HEK293 (cell line): ENCODE measurements around the gene SH3RF3.
"Not testable (repeated sequence)": the region's sequence is repeated elsewhere in the genome, so short reads cannot be mapped to it uniquely, and the experiment has no call there.

Source experiments
- CTCF ChIA-PET: fragments of 350-600 bp; formaldehyde crosslinking; extraction: SDS; loops from one replicate; lab custom pipeline; 2021; ENCODE audit warnings: antibody characterized with exemption; lab: Yijun Ruan, JAX
- POLR2A ChIA-PET: fragments of 300-600 bp; formaldehyde crosslinking; extraction: SDS; loops from one replicate; lab custom pipeline; 2020; ENCODE audit warnings: antibody characterized with exemption, inconsistent platforms; lab: Yijun Ruan, JAX
- H3K27ac ChIP-seq: fragments of 200-500 bp; sonication (Bioruptor generic); 2 replicates; pipeline ENCODE4 v1.5.1; 2014; ENCODE audit warnings: low read depth, low read length, control low read depth, inconsistent platforms; ENCODE audit errors: extremely low read depth
- H3K36me3 ChIP-seq, 2 experiments: fragments of 200-500 bp in 1 of 2; sonication (Bioruptor generic) in 1 of 2; 1 replicate in 1 of 2; 2 replicates in 1 of 2; pipeline ENCODE4 v1.5.1; 2014 to 2017; ENCODE audit warnings: inconsistent platforms in 2 of 2, low read length in 2 of 2; ENCODE audit not compliant: control insufficient read depth in 2 of 2, insufficient read depth in 1 of 2
- H3K4me1 ChIP-seq: fragments of 200-500 bp; sonication (Bioruptor generic); 2 replicates; pipeline ENCODE4 v1.5.1; 2014; ENCODE audit warnings: mild to moderate bottlenecking, low read length, inconsistent platforms; ENCODE audit not compliant: control insufficient read depth, insufficient read depth
- H3K4me3 ChIP-seq: 2 replicates; pipeline ENCODE4 v1.5.1; 2011; ENCODE audit warnings: low read depth, mild to moderate bottlenecking, control low read depth, low read length, moderate library complexity
- H3K9me3 ChIP-seq: fragments of 200-500 bp; sonication (Bioruptor generic); 2 replicates; pipeline ENCODE4 v1.5.1; 2014; ENCODE audit warnings: low read depth, low read length, inconsistent platforms; ENCODE audit not compliant: control insufficient read depth, insufficient read depth
- KLF16 ChIP-seq: fragments of 450-650 bp; formaldehyde crosslinking; IDR thresholded peaks from 2 replicates; pipeline ENCODE4 v1.5.1; 2017; ENCODE audit warnings: missing biosample characterization, missing genetic modification characterization
- ZBTB7A ChIP-seq: fragments of 450-650 bp; formaldehyde crosslinking; IDR thresholded peaks from 2 replicates; pipeline ENCODE4 v1.5.1; 2016; ENCODE audit warnings: low read depth, missing biosample characterization, missing genetic modification characterization
- ZNF121 ChIP-seq: fragments of 450-650 bp; formaldehyde crosslinking; IDR thresholded peaks from 2 replicates; pipeline ENCODE4 v1.5.1; 2016; ENCODE audit warnings: missing biosample characterization, missing genetic modification characterization
- ZNF19 ChIP-seq: fragments of 450-650 bp; formaldehyde crosslinking; IDR thresholded peaks from 2 replicates; pipeline ENCODE4; 2016; ENCODE audit warnings: missing biosample characterization, missing genetic modification characterization, low read depth
- ZNF274 ChIP-seq, 2 experiments: fragments of 200-500 bp in 1 of 2; fragments of 450-650 bp in 1 of 2; sonication (Bioruptor generic) in 1 of 2; formaldehyde crosslinking in 1 of 2; IDR thresholded peaks; 2 replicates each; pipeline versions ENCODE4 v1.5.1 to v1.6.1; 2014 to 2016; ENCODE audit warnings: borderline replicate concordance in 1 of 2, inconsistent platforms in 1 of 2, low read length in 1 of 2, missing biosample characterization in 1 of 2, missing genetic modification characterization in 1 of 2
- ZNF335 ChIP-seq: fragments of 450-650 bp; formaldehyde crosslinking; conservative IDR thresholded peaks from 2 replicates; pipeline ENCODE4 v1.5.1; 2016; ENCODE audit warnings: missing biosample characterization, missing genetic modification characterization
- ZNF501 ChIP-seq: fragments of 450-650 bp; formaldehyde crosslinking; IDR thresholded peaks from 2 replicates; pipeline ENCODE4 v1.5.1; 2016; ENCODE audit warnings: missing biosample characterization, missing genetic modification characterization
- ZNF629 ChIP-seq: fragments of 450-650 bp; formaldehyde crosslinking; IDR thresholded peaks from 2 replicates; pipeline ENCODE4 v1.5.1; 2017; ENCODE audit warnings: missing biosample characterization, missing genetic modification characterization
- ZNF701 ChIP-seq: fragments of 450-650 bp; formaldehyde crosslinking; IDR thresholded peaks from 2 replicates; pipeline ENCODE4 v1.5.1; 2016; ENCODE audit warnings: missing biosample characterization, missing genetic modification characterization
- ZNF707 ChIP-seq: fragments of 450-650 bp; formaldehyde crosslinking; IDR thresholded peaks from 2 replicates; pipeline ENCODE4 v1.5.1; 2016; ENCODE audit warnings: missing biosample characterization, missing genetic modification characterization
- ZNF768 ChIP-seq: fragments of 450-650 bp; formaldehyde crosslinking; IDR thresholded peaks from 2 replicates; pipeline ENCODE4 v1.5.1; 2018; ENCODE audit warnings: missing biosample characterization, mild to moderate bottlenecking, missing genetic modification characterization
- TF ChIP-seq, protein P1 (sequence below): fragments of 450-650 bp; formaldehyde crosslinking; IDR thresholded peaks from 2 replicates; pipeline ENCODE4 v1.5.1; 2016; ENCODE audit warnings: missing biosample characterization, missing genetic modification characterization
- TF ChIP-seq, protein P2 (sequence below): fragments of 450-650 bp; formaldehyde crosslinking; conservative IDR thresholded peaks from 2 replicates; pipeline ENCODE4 v1.5.1; 2016; ENCODE audit warnings: low read depth, missing biosample characterization, missing genetic modification characterization
- TF ChIP-seq, protein P3 (sequence below): fragments of 450-650 bp; IDR thresholded peaks from 2 replicates; pipeline ENCODE4 v1.5.1; 2018; ENCODE audit warnings: missing biosample characterization, mild to moderate bottlenecking, missing genetic modification characterization
- TF ChIP-seq, protein P4 (sequence below): sonication (generic); formaldehyde crosslinking; IDR thresholded peaks from 2 replicates; pipeline ENCODE4 v1.8.1; 2022; ENCODE audit warnings: mild to moderate bottlenecking, moderate library complexity, missing genetic modification reagents

SH3RF3 gene

DNA sequence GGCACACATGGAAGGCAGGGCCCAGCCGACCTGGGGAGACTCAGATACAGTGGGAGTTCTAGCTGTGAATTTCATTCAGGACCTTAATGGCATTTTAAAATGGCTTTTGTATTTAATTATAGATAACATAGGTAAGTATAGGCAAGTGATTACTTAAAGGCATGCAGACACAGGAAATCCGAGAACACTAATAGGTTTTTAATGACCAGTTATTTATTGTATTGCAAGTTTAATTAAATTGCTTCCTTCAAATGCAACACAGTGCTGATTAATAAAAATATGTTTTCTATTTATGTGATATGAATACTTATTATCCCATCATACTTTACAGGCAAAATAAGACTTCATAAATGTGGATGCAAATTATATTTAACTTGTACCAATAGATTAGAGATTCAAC is 19.7 kb upstream of the SH3RF3 start:
- H3K4me3 ChIP-seq: no peak overlapping the region
- H3K9me3 ChIP-seq: no peaks in the 10 kb centered on the region
- TF ChIP-seq ZNF629 (tag by site-specific recombination): no peak
- TF ChIP-seq ZBTB7A (tag by site-specific recombination): no peak
- TF ChIP-seq ZNF274 (IDR thresholded peaks at IDR 0.05; ENCODE audit: low read length): no peak
- TF ChIP-seq ZNF274 (tag by site-specific recombination; IDR thresholded peaks at IDR 0.05; ENCODE audit: borderline replicate concordance): no peak
- TF ChIP-seq ZNF707 (tag by site-specific recombination): no peak
- TF ChIP-seq ZNF121: no peak
- TF ChIP-seq ZNF335 (tag by site-specific recombination): no peak
- TF ChIP-seq, protein P1, sequence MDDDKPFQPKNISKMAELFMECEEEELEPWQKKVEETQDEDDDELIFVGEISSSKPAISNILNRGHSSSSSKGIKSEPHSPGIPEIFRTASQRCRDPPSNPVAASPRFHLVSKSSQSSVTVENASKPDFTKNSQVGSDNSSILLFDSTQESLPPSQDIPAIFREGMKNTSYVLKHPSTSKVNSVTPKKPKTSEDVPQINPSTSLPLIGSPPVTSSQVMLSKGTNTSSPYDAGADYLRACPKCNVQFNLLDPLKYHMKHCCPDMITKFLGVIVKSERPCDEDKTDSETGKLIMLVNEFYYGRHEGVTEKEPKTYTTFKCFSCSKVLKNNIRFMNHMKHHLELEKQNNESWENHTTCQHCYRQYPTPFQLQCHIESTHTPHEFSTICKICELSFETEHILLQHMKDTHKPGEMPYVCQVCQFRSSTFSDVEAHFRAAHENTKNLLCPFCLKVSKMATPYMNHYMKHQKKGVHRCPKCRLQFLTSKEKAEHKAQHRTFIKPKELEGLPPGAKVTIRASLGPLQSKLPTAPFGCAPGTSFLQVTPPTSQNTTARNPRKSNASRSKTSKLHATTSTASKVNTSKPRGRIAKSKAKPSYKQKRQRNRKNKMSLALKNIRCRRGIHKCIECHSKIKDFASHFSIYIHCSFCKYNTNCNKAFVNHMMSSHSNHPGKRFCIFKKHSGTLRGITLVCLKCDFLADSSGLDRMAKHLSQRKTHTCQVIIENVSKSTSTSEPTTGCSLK (tag by site-specific recombination): no peak
- TF ChIP-seq, protein P2, sequence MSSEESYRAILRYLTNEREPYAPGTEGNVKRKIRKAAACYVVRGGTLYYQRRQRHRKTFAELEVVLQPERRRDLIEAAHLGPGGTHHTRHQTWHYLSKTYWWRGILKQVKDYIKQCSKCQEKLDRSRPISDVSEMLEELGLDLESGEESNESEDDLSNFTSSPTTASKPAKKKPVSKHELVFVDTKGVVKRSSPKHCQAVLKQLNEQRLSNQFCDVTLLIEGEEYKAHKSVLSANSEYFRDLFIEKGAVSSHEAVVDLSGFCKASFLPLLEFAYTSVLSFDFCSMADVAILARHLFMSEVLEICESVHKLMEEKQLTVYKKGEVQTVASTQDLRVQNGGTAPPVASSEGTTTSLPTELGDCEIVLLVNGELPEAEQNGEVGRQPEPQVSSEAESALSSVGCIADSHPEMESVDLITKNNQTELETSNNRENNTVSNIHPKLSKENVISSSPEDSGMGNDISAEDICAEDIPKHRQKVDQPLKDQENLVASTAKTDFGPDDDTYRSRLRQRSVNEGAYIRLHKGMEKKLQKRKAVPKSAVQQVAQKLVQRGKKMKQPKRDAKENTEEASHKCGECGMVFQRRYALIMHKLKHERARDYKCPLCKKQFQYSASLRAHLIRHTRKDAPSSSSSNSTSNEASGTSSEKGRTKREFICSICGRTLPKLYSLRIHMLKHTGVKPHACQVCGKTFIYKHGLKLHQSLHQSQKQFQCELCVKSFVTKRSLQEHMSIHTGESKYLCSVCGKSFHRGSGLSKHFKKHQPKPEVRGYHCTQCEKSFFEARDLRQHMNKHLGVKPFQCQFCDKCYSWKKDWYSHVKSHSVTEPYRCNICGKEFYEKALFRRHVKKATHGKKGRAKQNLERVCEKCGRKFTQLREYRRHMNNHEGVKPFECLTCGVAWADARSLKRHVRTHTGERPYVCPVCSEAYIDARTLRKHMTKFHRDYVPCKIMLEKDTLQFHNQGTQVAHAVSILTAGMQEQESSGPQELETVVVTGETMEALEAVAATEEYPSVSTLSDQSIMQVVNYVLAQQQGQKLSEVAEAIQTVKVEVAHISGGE (tag by site-specific recombination): no peak
- TF ChIP-seq ZNF501 (tag by site-specific recombination): no peak
- TF ChIP-seq, all 188 proteins: peak for 0
- ChIA-PET CTCF (no interaction called here), POLR2A (no interaction called here)
- Histone ChIP-seq H3K4me1 (no peaks in the 10 kb centered on the region), H3K27ac (no peak overlapping the region), H3K36me3 (no peaks in the 10 kb centered on the region)

DNA sequence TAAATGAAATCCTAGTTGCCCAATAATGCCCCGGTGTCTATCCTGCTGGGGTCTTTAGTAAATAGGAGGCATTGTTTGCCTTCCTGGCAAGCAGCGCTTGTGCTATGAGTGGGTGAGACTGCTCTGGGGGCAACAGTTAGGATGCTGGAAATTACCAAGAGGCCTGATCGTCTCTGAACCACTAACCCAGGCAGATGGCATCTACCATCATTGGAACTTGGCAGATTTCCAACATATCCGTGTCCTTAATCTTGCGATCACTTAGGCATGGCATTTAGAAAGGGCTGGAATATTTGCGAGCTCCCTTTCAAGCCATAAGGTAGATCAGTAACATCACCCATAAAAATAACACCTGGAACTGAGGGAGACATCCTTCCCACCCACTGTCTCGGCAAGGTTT is 18.8 kb upstream of the SH3RF3 start:
- TF ChIP-seq ZNF701 (no peak), ZNF19 (tag by site-specific recombination) (no peak), ZNF768 (tag by site-specific recombination) (no peak), KLF16 (tag by site-specific recombination) (no peak)
- TF ChIP-seq, protein P3, sequence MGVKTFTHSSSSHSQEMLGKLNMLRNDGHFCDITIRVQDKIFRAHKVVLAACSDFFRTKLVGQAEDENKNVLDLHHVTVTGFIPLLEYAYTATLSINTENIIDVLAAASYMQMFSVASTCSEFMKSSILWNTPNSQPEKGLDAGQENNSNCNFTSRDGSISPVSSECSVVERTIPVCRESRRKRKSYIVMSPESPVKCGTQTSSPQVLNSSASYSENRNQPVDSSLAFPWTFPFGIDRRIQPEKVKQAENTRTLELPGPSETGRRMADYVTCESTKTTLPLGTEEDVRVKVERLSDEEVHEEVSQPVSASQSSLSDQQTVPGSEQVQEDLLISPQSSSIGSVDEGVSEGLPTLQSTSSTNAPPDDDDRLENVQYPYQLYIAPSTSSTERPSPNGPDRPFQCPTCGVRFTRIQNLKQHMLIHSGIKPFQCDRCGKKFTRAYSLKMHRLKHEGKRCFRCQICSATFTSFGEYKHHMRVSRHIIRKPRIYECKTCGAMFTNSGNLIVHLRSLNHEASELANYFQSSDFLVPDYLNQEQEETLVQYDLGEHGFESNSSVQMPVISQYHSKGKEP (tag by site-specific recombination): no peak
- TF ChIP-seq, protein P4, sequence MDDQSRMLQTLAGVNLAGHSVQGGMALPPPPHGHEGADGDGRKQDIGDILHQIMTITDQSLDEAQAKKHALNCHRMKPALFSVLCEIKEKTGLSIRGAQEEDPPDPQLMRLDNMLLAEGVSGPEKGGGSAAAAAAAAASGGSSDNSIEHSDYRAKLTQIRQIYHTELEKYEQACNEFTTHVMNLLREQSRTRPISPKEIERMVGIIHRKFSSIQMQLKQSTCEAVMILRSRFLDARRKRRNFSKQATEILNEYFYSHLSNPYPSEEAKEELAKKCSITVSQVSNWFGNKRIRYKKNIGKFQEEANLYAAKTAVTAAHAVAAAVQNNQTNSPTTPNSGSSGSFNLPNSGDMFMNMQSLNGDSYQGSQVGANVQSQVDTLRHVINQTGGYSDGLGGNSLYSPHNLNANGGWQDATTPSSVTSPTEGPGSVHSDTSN: no peak
- CTCF ChIA-PET: no interaction called here
- POLR2A ChIA-PET: no interaction called here

DNA sequence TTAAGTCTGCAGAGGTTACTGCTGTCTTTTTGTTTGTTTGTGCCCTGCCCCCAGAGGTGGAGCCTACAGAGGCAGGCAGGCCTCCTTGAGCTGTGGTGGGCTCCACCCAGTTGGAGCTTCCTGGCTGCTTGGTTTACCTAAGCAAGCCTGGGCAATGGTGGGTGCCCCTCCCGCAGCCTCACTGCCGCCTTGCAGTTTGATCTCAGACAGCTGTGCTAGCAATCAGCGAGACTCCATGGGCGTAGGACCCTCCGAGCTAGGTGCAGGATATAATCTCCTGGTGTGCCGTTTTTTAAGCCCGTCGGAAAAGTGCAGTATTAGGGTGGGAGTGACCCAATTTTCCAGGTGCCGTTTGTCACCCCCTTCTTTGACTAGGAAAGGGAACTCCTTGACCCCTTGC is 11.8 kb upstream of the SH3RF3 start:
- H3K4me3 ChIP-seq, CTCF ChIA-PET, H3K36me3 ChIP-seq, H3K27ac ChIP-seq, H3K4me1 ChIP-seq, POLR2A ChIA-PET, H3K9me3 ChIP-seq: not testable (repeated sequence)

More for the DNA sequence above, 18.8 kb upstream of the SH3RF3 start:
- no peak overlapping the region for H3K4me3 ChIP-seq
- H3K36me3 ChIP-seq: no peaks in the 10 kb centered on the region
- H3K27ac ChIP-seq: no peak overlapping the region
- no peaks in the 10 kb centered on the region for H3K4me1 ChIP-seq
- no peaks in the 10 kb centered on the region for H3K9me3 ChIP-seq
